Measurements from ENCODE around the gene FAM120A.

FAM120A gene

GRCh38 chr9:93492327-93492726 lies 40.8 kb downstream of the FAM120A start:
- Histone ChIP-seq H3K27me3 (ENCODE audit: insufficient read depth, low read depth) (no peaks in the 10 kb centered on the region), H3K27ac (no peak overlapping the region), H3K4me2 (no peak overlapping the region), H4K20me1 (ENCODE audit: insufficient read depth) (0 out of 2 replicates have a peak, but pooled peaks cover 2% of the 10 kb centered on the region), H3K36me3 (ENCODE audit: insufficient read depth) (peaks cover 3% of the 10 kb centered on the region; the same call in 1 of the 2 replicates), H2AFZ (ENCODE audit: low read depth) (no peak overlapping the region), H3K9ac (no peak overlapping the region), H3K4me3 (IDR thresholded peaks at IDR 0.05; ENCODE audit: insufficient read depth, low read depth, low read length) (no peak overlapping the region), H3K79me2 (ENCODE audit: insufficient read depth, low read depth) (peaks cover 39% of the 10 kb centered on the region; the same call in 1 of the 2 replicates), H3K4me1 (ENCODE audit: low read depth, poor library complexity, severe bottlenecking) (no peaks in the 10 kb centered on the region)
- TF ChIP-seq, protein P1, sequence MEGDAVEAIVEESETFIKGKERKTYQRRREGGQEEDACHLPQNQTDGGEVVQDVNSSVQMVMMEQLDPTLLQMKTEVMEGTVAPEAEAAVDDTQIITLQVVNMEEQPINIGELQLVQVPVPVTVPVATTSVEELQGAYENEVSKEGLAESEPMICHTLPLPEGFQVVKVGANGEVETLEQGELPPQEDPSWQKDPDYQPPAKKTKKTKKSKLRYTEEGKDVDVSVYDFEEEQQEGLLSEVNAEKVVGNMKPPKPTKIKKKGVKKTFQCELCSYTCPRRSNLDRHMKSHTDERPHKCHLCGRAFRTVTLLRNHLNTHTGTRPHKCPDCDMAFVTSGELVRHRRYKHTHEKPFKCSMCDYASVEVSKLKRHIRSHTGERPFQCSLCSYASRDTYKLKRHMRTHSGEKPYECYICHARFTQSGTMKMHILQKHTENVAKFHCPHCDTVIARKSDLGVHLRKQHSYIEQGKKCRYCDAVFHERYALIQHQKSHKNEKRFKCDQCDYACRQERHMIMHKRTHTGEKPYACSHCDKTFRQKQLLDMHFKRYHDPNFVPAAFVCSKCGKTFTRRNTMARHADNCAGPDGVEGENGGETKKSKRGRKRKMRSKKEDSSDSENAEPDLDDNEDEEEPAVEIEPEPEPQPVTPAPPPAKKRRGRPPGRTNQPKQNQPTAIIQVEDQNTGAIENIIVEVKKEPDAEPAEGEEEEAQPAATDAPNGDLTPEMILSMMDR (conservative IDR thresholded peaks at IDR 0.05; ENCODE audit: low read depth, low read length): no peak

DNA sequence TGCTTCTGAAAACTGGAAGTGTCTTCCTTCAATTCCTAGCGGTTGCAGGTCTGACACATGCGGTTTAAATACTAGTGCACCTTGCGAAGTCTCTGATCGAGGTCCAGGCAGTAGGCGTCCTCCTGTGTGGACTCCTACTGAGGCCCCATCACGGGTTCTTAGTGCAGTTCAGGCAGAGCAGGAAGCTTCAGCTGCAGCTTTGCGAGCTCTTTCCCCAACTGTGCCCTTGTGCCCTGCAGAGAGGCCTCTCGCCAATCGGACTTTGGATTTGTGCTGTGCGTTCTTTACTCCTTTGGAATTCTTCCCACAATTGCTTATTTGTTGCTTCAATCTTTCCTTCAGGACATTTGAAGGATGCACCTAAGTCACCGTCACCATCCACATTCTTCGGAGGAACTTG lies 42.5 kb downstream of the FAM120A start:
- Histone ChIP-seq H3K79me2 (ENCODE audit: insufficient read depth, low read depth) (peaks cover 29% of the 10 kb centered on the region; the same call in 1 of the 2 replicates), H2AFZ (ENCODE audit: low read depth) (no peak overlapping the region), H3K4me2 (no peak overlapping the region), H3K27ac (no peak overlapping the region), H3K4me3 (IDR thresholded peaks at IDR 0.05; ENCODE audit: insufficient read depth, low read depth, low read length) (no peak overlapping the region), H3K36me3 (ENCODE audit: insufficient read depth) (peaks cover 11% of the 10 kb centered on the region; the same call in 1 of the 2 replicates), H3K27me3 (ENCODE audit: insufficient read depth, low read depth) (no peaks in the 10 kb centered on the region), H3K4me1 (ENCODE audit: low read depth, poor library complexity, severe bottlenecking) (no peaks in the 10 kb centered on the region), H3K9ac (no peak overlapping the region), H4K20me1 (ENCODE audit: insufficient read depth) (no peaks in the 10 kb centered on the region)
- TF ChIP-seq, protein P1 (conservative IDR thresholded peaks at IDR 0.05; ENCODE audit: low read depth, low read length): no peak

DNA sequence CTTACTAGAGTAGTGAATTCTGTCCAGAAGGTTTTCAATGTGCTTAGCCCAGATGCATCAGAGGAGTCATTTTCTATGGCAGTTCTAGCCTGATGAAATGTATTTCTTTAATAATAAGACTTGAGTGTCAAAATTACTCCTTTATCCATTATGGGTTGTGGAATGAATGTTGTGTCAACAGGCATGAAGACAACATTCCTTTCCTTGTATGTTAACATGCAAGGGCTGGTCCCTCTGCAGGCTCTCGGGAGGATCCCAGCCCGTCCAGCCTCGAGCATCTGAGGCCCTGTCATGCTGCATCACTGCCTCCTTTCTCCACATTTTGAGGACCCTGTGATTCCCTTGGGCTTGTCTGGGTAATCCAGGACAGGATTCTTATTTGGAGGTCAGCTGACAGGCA lies 44.8 kb downstream of the FAM120A start:
- Histone ChIP-seq H3K4me2 (no peak overlapping the region), H3K27ac (no peak overlapping the region), H2AFZ (ENCODE audit: low read depth) (no peak overlapping the region), H3K79me2 (ENCODE audit: insufficient read depth, low read depth) (peaks cover 6% of the 10 kb centered on the region; the same call in 1 of the 2 replicates), H3K4me3 (IDR thresholded peaks at IDR 0.05; ENCODE audit: insufficient read depth, low read depth, low read length) (no peak overlapping the region), H3K36me3 (ENCODE audit: insufficient read depth) (peaks cover 11% of the 10 kb centered on the region; the same call in 1 of the 2 replicates), H3K27me3 (ENCODE audit: insufficient read depth, low read depth) (no peaks in the 10 kb centered on the region), H3K9ac (no peak overlapping the region), H4K20me1 (ENCODE audit: insufficient read depth) (no peaks in the 10 kb centered on the region), H3K4me1 (ENCODE audit: low read depth, poor library complexity, severe bottlenecking) (peaks cover 18% of the 10 kb centered on the region)
- TF ChIP-seq, protein P1 (conservative IDR thresholded peaks at IDR 0.05; ENCODE audit: low read depth, low read length): no peak

- H2AFZ ChIP-seq (ENCODE audit: low read depth): no peak overlapping the region
- TF ChIP-seq, protein P1 (conservative IDR thresholded peaks at IDR 0.05; ENCODE audit: low read depth, low read length): no peak
- peaks cover 41% of the 10 kb centered on the region for H3K4me1 ChIP-seq (ENCODE audit: low read depth, poor library complexity, severe bottlenecking)
- no peak overlapping the region for H3K4me3 ChIP-seq (IDR thresholded peaks at IDR 0.05; ENCODE audit: insufficient read depth, low read depth, low read length)
- peak overlapping the region; percentile 39 for H3K4me2 ChIP-seq
- H3K79me2 ChIP-seq (ENCODE audit: insufficient read depth, low read depth): peaks cover 12% of the 10 kb centered on the region
- no peaks in the 10 kb centered on the region for H3K27me3 ChIP-seq (ENCODE audit: insufficient read depth, low read depth)
- no peak overlapping the region for H3K9ac ChIP-seq
- H4K20me1 ChIP-seq (ENCODE audit: insufficient read depth): peaks cover 12% of the 10 kb centered on the region
- no peak overlapping the region for H3K27ac ChIP-seq
- H3K36me3 ChIP-seq (ENCODE audit: insufficient read depth): peaks cover 14% of the 10 kb centered on the region; the same call in 1 of the 2 replicates
These were observed 49.2 kb downstream of the FAM120A start for GRCh38 chr9:93500571-93501298.

All from KMS-11 (cell line).